Gastroesophageal sphincter (tissue), 4 donors: ENCODE results near the gene MAFF. TPM values are rescaled to one million over a fixed set of nuclear protein-coding genes. Genes with fewer than 3 reads are reported as not detected.
A peak's percentile ranks its signal among the peaks of the same experiment; 100 is the strongest.

Experiments used
- ATAC-seq: fragments of 150-250 bp; one replicate; pipeline ENCODE4 v1.9.1; 2016; ENCODE audit warnings: mild to moderate bottlenecking, moderate library complexity
- H3K27ac ChIP-seq, 4 donors: fragments of 200-600 bp; sonication (generic) in 3 of 4; 1 replicate in 3 of 4; 2 replicates in 1 of 4; pipeline ENCODE4 v1.5.1; 2016 to 2019
- H3K27me3 ChIP-seq: fragments of 200-600 bp; sonication (generic); one replicate; pipeline ENCODE4 v1.5.1; 2019
- H3K36me3 ChIP-seq, 2 donors: fragments of 200-600 bp; sonication (generic); one replicate each; pipeline ENCODE4 v1.5.1; 2019; ENCODE audit warnings: control low read depth in 1 of 2
- H3K4me1 ChIP-seq, 3 donors: fragments of 200-600 bp; sonication (generic); 1 replicate in 2 of 3; 2 replicates in 1 of 3; pipeline ENCODE4 v1.5.1; 2016 to 2019; ENCODE audit warnings: control low read depth in 2 of 3
- H3K4me3 ChIP-seq, 2 donors: fragments of 200-600 bp; sonication (generic); one replicate each; pipeline ENCODE4 v1.5.1; 2019; ENCODE audit warnings: mild to moderate bottlenecking in 1 of 2, moderate library complexity in 1 of 2
- H3K9me3 ChIP-seq, 3 donors: fragments of 200-600 bp; sonication (generic); one replicate each; pipeline ENCODE4 v1.5.1; 2017 to 2019; ENCODE audit warnings: control low read depth in 2 of 3
- CTCF ChIP-seq, 4 experiments: fragments of 200-600 bp in 2 of 4; fragments of 450-650 bp in 2 of 4; sonication (generic) in 1 of 4; IDR thresholded peaks; one replicate each; pipeline ENCODE4 v1.5.1; 2017 to 2019; ENCODE audit warnings: antibody characterized with exemption in 4 of 4, mild to moderate bottlenecking in 2 of 4, moderate library complexity in 2 of 4
- EP300 ChIP-seq: sonication (generic); formaldehyde crosslinking; IDR thresholded peaks from one replicate; pipeline ENCODE4 v1.6.1; 2017; ENCODE audit warnings: antibody characterized with exemption, mild to moderate bottlenecking
- POLR2A ChIP-seq, 2 donors: fragments of 450-650 bp; IDR thresholded peaks; one replicate each; pipeline ENCODE4 v1.6.1; 2017; ENCODE audit warnings: antibody characterized with exemption in 2 of 2, mild to moderate bottlenecking in 2 of 2, moderate library complexity in 1 of 2
- POLR2AphosphoS5 ChIP-seq: sonication (generic); formaldehyde crosslinking; IDR thresholded peaks from one replicate; pipeline ENCODE4 v1.6.1; 2017; ENCODE audit warnings: antibody characterized with exemption
- WGBS, 2 donors: methylation state at CpG; one replicate each; pipeline ENCODE4 v1.1.5; 2018; ENCODE audit warnings: low coverage in 1 of 2; 5-methylcytosine and 5-hydroxymethylcytosine counted together
- total RNA-seq, 4 donors: library from RNA; depleted of rRNA; stranded (reverse); fragments of >200 nt; gene quantifications; one replicate each; pipeline ENCODE4 v1.1.0, GENCODE V29; 2016

Gene MAFF
- total RNA-seq, 4 donors from 2014 or later = 21.2 to 93.7 (median 51.2) TPM

DNA sequence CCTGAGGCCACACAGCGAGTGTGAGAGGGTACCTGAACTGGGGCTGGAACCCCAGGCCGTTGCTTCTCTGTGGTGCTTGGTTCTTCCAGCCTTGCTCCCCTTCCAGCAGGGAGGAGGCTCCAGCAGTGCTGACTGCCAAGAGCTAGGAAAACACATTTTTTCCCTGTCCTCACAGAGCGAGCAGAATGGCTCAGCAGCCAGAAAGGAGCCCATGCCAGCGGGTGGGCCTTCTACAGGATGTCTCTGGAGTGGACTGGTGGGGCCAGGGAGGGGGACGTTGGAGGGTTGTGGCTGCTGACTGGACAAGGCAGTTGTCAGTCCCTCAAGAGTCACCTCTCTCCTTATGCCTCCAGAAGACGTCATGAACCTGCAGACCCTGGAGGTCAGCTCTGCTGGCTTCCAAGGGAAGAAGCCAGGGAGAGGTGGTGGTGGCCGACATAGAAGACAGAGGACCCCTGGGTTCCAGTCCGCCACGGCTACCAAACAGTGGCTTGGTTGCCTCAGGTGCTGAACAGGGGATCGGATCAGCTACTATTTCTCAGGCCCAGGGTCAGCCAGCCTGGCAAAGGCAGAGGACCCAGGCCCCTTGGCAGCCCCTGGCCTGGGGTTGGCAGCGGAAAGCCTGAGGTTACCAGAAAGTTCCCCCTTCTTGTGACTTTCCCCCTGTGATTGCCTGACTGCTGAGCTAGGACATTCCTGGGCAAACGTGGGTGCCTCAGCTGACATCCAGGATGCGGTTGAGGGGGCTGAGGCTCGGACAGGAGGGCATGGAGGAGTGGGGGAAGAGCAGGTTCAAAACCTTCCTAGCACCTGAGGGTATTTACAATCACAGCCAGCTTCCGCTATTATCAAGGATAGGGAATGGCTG is 3.7 kb downstream of the MAFF start:
- peaks cover 0 to 43% (median 24%) of the 10 kb centered on the region in 3 donors for H3K4me1 ChIP-seq
- H3K27ac ChIP-seq = peak overlapping the region; percentile 51 to 99 (median 98)
- H3K36me3 ChIP-seq = peaks cover 0 to 8% of the 10 kb centered on the region in 2 donors
- peak; percentile 63 for ATAC-seq
- H3K4me3 ChIP-seq = no peak overlapping the region
- TF ChIP-seq POLR2AphosphoS5 (peak; percentile 68), CTCF (IDR thresholded peaks at IDR 0.05) (no peak)
- no peaks in the 10 kb centered on the region for H3K9me3 ChIP-seq
- 48 to 57% methylated on average over 6 of the region's 15 CpGs for WGBS, 2 donors
- H3K27me3 ChIP-seq = no peaks in the 10 kb centered on the region

DNA sequence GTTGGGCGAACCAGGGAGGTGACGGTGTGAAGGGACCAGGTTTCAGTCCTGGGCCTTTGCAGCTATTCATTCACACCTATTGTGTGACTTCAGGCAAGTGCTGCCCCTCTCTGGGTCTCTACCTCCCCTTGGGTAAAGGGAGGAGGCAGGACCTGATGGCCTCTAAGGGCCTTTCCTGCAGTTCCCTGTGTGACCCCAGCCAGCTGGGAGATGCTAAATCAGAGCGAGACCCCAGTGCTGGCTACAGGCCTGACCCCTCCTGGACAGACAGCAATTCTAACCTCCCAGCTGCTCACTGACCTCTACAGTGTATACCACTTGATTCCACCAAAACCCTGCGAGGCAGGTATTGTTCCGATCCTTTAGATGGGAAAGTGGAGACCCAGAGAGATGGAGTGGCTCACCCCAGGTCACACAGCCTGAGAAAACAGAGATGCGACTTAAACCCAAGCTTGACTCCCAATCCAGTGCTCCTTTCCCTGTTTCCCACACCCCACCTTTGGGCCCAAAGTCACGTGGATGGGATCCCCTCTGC is 6.2 kb downstream of the MAFF start:
- Histone ChIP-seq H3K27ac (peak overlapping the region in 1 of 4 donors; percentile 16), H3K27me3 (no peaks in the 10 kb centered on the region), H3K4me1 (peaks cover 0 to 33% (median 24%) of the 10 kb centered on the region in 3 donors), H3K4me3 (no peak overlapping the region), H3K9me3 (no peaks in the 10 kb centered on the region), H3K36me3 (peaks cover 0 to 8% of the 10 kb centered on the region in 2 donors)
- 88% methylated on average over 4 of the region's 7 CpGs; no CpG with 5 or more reads in 1 of the 2 donors for WGBS, 2 donors
- ATAC-seq = no peak
- no peak for TF ChIP-seq EP300
- TF ChIP-seq POLR2AphosphoS5 = no peak
- no peak for TF ChIP-seq CTCF (IDR thresholded peaks at IDR 0.05)
- TF ChIP-seq POLR2A (IDR thresholded peaks at IDR 0.05) = no peak

DNA sequence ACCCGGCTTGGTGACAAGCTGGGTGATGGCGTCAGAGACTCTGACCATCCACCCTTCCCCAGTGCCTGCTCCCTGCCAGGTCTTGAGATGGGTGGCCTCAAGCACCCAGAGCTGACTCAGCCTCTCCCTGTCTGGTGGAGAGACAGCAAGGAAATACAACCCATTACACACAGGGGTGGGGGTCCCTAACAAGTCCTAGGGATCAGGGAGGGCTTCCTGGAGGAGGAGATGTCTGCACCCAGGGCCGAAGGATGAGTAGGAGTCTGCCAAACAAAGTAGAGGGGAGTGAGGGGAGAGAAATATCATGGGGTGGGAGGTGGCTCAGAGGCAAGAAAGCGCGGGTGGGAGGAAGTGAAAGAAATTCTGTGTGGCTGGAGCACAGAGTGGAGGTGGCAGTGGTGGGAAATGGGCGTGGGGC is 6.8 kb downstream of the MAFF start:
- 78 to 100% methylated on average over 3 to 4 of the region's 6 CpGs for WGBS, 2 donors
- peaks cover 0 to 8% of the 10 kb centered on the region in 2 donors for H3K36me3 ChIP-seq
- H3K27me3 ChIP-seq = no peaks in the 10 kb centered on the region
- H3K27ac ChIP-seq = peak overlapping the region in 1 of 4 donors; percentile 16
- TF ChIP-seq EP300 = no peak
- no peak for TF ChIP-seq POLR2A (IDR thresholded peaks at IDR 0.05)
- TF ChIP-seq POLR2AphosphoS5 = no peak
- no peak for TF ChIP-seq CTCF (IDR thresholded peaks at IDR 0.05)
- no peaks in the 10 kb centered on the region for H3K9me3 ChIP-seq
- no peak overlapping the region for H3K4me3 ChIP-seq
- ATAC-seq = no peak
- H3K4me1 ChIP-seq = peaks cover 0 to 33% (median 20%) of the 10 kb centered on the region in 3 donors

DNA sequence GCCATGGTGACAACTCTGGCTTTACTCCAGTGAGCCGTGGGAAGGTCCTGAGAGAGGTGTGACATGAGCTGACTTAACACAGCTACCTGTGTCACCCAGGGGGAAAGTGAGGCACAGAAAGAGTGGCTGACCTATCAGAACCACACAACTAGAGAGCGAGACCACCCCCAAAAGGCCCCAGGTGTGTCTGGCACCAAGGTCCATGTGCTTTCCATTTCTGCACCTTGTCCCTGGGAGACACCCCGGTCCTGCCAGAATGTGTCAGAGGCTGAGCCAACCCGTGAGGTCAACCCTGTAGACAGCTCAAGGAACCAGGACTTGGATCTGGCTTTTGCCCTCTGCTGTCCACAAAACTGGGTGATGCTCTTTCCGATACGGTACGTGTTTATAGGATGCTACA is 9.8 kb downstream of the MAFF start:
- Histone ChIP-seq H3K27me3 (no peaks in the 10 kb centered on the region), H3K9me3 (no peaks in the 10 kb centered on the region), H3K4me3 (no peak overlapping the region), H3K4me1 (peaks cover 0 to 19% (median 11%) of the 10 kb centered on the region in 3 donors), H3K36me3 (peaks cover 0 to 35% of the 10 kb centered on the region in 2 donors), H3K27ac (no peak overlapping the region)
- WGBS, 2 donors = 96% methylated on average over 4 of the region's 7 CpGs; no CpG with 5 or more reads in 1 of the 2 donors
- no peak for TF ChIP-seq CTCF (IDR thresholded peaks at IDR 0.05)
- no peak for TF ChIP-seq POLR2A (IDR thresholded peaks at IDR 0.05)
- TF ChIP-seq EP300 = no peak
- TF ChIP-seq POLR2AphosphoS5 = no peak
- no peak for ATAC-seq
